Thoracic aorta (tissue), 2 donors: ENCODE results near the gene CREB3L1. TPM values are rescaled to one million over a fixed set of nuclear protein-coding genes. Genes with fewer than 3 reads are reported as not detected.

ENCODE experiments used
- ATAC-seq: fragments of 150-250 bp; one replicate; pipeline ENCODE4 v1.8.0; 2017; ENCODE audit warnings: low read depth; ENCODE audit not compliant: insufficient number of reproducible peaks, low FRiP score
- DNase-seq: peaks from one replicate; pipeline ENCODE4 v3.0.0-alpha.2; 2020; ENCODE audit warnings: low spot score
- H3K27ac ChIP-seq, 2 donors: fragments of 200-600 bp; sonication (generic); 1 replicate in 1 of 2; 2 replicates in 1 of 2; pipeline ENCODE4 v1.5.1; 2016; ENCODE audit warnings: mild to moderate bottlenecking in 2 of 2, moderate library complexity in 2 of 2
- H3K27me3 ChIP-seq: fragments of 200-600 bp; sonication (generic); replicated peaks from 2 replicates; pipeline ENCODE4 v1.6.0; 2016; ENCODE audit warnings: mild to moderate bottlenecking; ENCODE audit not compliant: insufficient read depth
- H3K36me3 ChIP-seq: fragments of 200-600 bp; sonication (generic); one replicate; pipeline ENCODE4 v1.5.1; 2016
- H3K4me1 ChIP-seq, 2 donors: fragments of 200-600 bp; sonication (generic); 1 replicate in 1 of 2; 2 replicates in 1 of 2; pipeline versions ENCODE4 v1.5.1 to v1.6.0; 2016; ENCODE audit warnings: low read depth in 2 of 2, mild to moderate bottlenecking in 1 of 2; ENCODE audit not compliant: control insufficient read depth in 1 of 2
- H3K4me3 ChIP-seq: fragments of 200-600 bp; sonication (generic); 2 replicates; pipeline ENCODE4 v1.5.1; 2016; ENCODE audit warnings: mild to moderate bottlenecking
- H3K9me3 ChIP-seq: fragments of 200-600 bp; sonication (generic); 2 replicates; pipeline ENCODE4 v1.5.1; 2016
- CTCF ChIP-seq: fragments of 200-600 bp; sonication (generic); IDR thresholded peaks from one replicate; pipeline ENCODE4 v1.5.1; 2019; ENCODE audit warnings: antibody characterized with exemption
- total RNA-seq, 2 donors: library from RNA; depleted of rRNA; stranded (reverse); fragments of >200 nt; gene quantifications; one replicate each; pipeline versions ENCODE4 v1.1.0 to v1.2.3, GENCODE V29; 2016

CREB3L1 gene
- total RNA-seq, 2 donors from 2014 or later = 3.0 to 7.6 TPM

GRCh38 chr11:46347637-46348311 is 70.3 kb downstream of the CREB3L1 start:
- peaks cover 13 to 21% of the 10 kb centered on the region in 2 donors for H3K4me1 ChIP-seq
- H3K4me3 ChIP-seq = peak overlapping the region; percentile 93
- no peak overlapping the region for H3K27ac ChIP-seq

DNA sequence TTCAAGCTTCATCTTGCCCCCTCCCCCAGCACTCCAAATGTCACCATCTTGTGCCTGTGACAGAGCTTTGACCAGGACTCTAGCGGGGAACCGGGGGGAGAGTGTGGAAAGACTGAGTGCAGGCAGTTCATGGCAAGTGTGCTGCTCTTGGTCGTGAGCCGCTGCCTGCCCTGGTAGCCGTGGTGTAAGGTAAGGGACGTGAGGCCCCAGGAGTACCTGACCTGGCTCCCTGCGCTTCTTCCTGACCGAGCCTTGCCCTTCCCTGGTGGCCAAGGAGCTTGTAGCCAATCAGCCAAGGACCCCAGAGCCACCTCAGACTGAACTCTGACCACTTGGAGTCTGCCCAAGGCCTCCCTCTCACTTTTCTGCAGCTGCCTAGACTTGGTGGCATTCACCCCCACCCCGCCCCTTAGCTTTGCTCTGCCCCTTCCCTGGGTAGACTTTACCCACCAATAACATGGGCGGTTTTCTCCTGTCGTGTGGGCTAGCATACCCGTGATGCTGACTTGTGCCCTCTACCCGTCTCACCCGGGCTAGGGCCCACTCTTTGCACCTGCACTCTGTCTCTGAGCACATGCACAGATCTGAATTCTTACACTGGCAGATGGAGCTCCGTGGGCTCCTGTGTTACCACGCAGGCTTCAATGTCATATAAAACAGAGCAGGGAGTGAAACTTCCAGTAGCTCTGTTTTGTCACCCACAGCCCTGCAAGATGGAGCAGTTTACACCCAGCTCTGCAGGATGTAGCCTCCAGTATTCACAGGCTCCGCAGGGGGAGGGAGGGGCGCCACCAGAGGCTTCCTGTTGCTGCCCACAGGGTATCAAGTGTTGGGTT is 71.3 kb downstream of the CREB3L1 start:
- ATAC-seq = no peak

More at GRCh38 chr11:46347637-46348311, 70.3 kb downstream of the CREB3L1 start:
- Histone ChIP-seq H3K36me3 (no peaks in the 10 kb centered on the region), H3K27me3 (no peaks in the 10 kb centered on the region), H3K9me3 (no peaks in the 10 kb centered on the region)
- TF ChIP-seq CTCF = no peak
- ATAC-seq = no peak
- DNase-seq = no peak

GRCh38 chr11:46350695-46351094 is 73.2 kb downstream of the CREB3L1 start:
- no peaks in the 10 kb centered on the region for H3K9me3 ChIP-seq
- no peak overlapping the region for H3K4me3 ChIP-seq
- no peak for ATAC-seq
- H3K27ac ChIP-seq = no peak overlapping the region
- TF ChIP-seq CTCF = no peak
- H3K36me3 ChIP-seq = no peaks in the 10 kb centered on the region
- H3K4me1 ChIP-seq = peaks cover 13 to 21% of the 10 kb centered on the region in 2 donors
- DNase-seq = no peak
- H3K27me3 ChIP-seq = no peaks in the 10 kb centered on the region

More for the DNA sequence above, 71.3 kb downstream of the CREB3L1 start:
- Histone ChIP-seq H3K27ac (no peak overlapping the region), H3K36me3 (no peaks in the 10 kb centered on the region), H3K9me3 (no peaks in the 10 kb centered on the region), H3K27me3 (no peaks in the 10 kb centered on the region), H3K4me1 (peaks cover 13 to 21% of the 10 kb centered on the region in 2 donors), H3K4me3 (peak overlapping the region; percentile 93)
- no peak for TF ChIP-seq CTCF
- DNase-seq = no peak

GRCh38 chr11:46351148-46351547 is 73.7 kb downstream of the CREB3L1 start:
- Histone ChIP-seq H3K4me1 (peaks cover 13 to 21% of the 10 kb centered on the region in 2 donors), H3K27ac (no peak overlapping the region), H3K9me3 (no peaks in the 10 kb centered on the region), H3K36me3 (no peaks in the 10 kb centered on the region), H3K27me3 (no peaks in the 10 kb centered on the region), H3K4me3 (no peak overlapping the region)
- DNase-seq (no peak), ATAC-seq (no peak)
- no peak for TF ChIP-seq CTCF

DNA sequence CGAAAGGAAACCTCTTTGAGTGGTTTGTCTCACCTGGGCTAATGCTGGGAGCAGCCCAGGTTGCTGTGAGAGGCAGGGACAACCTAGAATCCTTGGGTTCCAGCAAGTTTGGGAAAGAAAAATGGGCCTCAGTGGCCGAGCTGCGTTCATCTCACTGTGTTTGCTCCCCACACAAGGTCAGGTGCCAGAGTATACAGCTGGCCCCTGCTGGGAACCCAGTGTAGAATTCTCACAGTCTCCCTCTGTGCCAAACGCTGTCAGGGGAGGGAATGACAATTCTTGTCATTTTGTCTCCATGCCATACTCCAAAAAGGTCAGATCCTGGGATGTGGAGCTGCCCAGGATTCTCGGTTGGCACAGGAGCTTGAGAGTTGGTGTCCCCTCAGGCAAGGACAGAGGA is 74.1 kb downstream of the CREB3L1 start:
- Histone ChIP-seq H3K4me1 (peaks cover 13 to 19% of the 10 kb centered on the region in 2 donors), H3K27me3 (no peaks in the 10 kb centered on the region), H3K36me3 (no peaks in the 10 kb centered on the region), H3K4me3 (no peak overlapping the region), H3K27ac (no peak overlapping the region), H3K9me3 (no peaks in the 10 kb centered on the region)
- no peak for ATAC-seq
- TF ChIP-seq CTCF = no peak
- no peak for DNase-seq
